T-helper 1 cell treated with Interleukin-12 subunit alpha and Interleukin-12 subunit beta and Interleukin-4 antibody, amounts not matched to agents 30 ng/mL and 1 ng/mL, for 36 hours (primary cell): ENCODE measurements around the gene TPT1. TPM values are rescaled to one million over a fixed set of nuclear protein-coding genes. Genes with fewer than 3 reads are reported as not detected.
"Not testable (repeated sequence)": the region's sequence is repeated elsewhere in the genome, so short reads cannot be mapped to it uniquely, and the experiment has no call there.

Experiments used
- intact Hi-C: fragments of 100-400 bp; cut with micrococcal nuclease; formaldehyde crosslinking; loops from one replicate; pipeline ENCODE4 v1.15.1; 2024
- total RNA-seq: library from RNA; stranded (reverse); gene quantifications from 2 replicates; pipeline ENCODE4 v1.2.3, GENCODE V29; 2022

TPT1 gene
- total RNA-seq, 1 donor from 2014 or later: 4,192 TPM

- intact Hi-C loops: loop anchor here (5.0 kb wide), 1 partner anchor 1400 kb away; no protein-coding TSS in a partner anchor
Observed at GRCh38 chr13:45306966-45307365, 34.0 kb downstream of the TPT1 start.

GRCh38 chr13:45305079-45305478, 35.9 kb downstream of the TPT1 start:
- intact Hi-C loops: loop anchor here (5.0 kb wide), 1 partner anchor 1398 kb away; no protein-coding TSS in a partner anchor

GRCh38 chr13:45303866-45304265, 37.1 kb downstream of the TPT1 start:
- intact Hi-C loops: no loop called here

GRCh38 chr13:45303026-45303425, 38.0 kb downstream of the TPT1 start:
- intact Hi-C loops: no loop called here

DNA sequence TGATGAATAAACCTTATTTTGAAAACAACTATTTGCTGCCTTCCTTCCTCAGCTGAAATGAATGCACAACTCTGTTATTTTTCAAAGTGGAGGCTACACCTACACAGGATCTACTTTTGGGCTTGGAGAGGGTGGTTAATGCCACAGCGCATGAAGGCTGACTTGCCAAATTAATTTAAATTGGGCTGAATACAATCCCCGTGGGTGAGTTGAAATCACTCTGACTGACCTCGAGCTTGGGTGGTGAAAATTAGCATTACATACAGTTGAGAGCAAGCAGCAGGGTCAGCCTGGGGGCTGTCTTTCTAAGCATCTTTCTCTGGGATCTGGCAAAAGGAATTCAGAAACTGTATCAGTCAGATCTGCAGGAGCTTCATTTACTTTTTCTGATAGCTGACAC, 38.5 kb downstream of the TPT1 start:
- intact Hi-C loops: no loop called here

DNA sequence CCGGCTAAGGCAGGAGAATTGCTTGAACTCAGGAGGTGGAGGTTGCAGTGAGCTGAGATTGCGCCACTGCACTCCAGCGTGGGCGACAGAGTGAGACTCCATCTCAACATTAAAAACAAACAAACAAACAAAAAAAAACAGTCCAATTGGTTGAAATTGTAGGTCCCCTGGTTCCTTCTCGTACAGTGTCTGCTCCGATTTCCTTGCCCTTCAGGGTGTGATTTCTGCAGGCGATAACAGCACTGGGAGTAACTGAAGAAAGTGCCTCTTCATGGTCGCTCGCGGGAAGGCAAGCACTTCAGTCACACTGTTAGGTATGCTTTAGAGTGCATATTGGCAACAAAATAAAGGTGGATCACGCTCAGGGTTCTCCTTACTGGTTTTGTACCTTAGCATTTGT, 39.7 kb downstream of the TPT1 start:
- intact Hi-C loops: no loop called here

GRCh38 chr13:45300190-45300985, 40.6 kb downstream of the TPT1 start:
- intact Hi-C loops: no loop called here

DNA sequence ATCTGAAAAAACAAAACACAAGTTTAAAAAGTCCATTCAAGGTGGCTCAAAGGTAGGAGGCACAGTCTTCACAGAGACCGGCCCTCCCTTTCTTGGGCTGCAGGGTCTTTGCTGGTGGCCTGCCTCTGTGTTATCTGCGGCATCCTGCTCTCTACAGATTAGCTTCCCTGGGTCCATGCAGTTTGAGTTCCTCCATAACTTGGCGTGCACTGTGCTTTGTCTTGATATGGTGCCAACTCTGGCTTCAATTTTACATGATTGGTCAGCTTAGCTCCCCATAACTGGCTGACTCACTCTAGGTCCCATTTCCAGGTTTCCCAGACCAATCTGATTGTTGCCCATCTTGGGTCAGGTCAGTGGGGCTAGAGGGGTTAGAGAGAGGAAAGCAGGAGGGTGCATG, 41.8 kb downstream of the TPT1 start:
- intact Hi-C loops: no loop called here

GRCh38 chr13:45298550-45298949, 42.4 kb downstream of the TPT1 start:
- intact Hi-C loops: not testable (repeated sequence)

DNA sequence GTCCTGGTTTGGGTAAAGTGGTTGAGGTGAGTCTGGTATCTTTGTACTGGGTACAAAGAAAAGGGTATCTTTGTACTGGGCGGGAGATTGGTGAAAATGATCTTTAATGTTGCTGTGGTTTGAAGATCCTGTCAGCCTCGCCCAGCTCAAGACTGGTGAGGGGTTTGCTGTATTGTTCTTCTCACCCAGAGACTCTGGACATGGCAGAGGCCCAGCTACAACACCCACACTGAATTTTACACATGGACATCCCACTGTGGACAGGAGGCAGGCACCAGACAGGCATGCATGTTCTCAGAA, 42.8 kb downstream of the TPT1 start:
- intact Hi-C loops: no loop called here

DNA sequence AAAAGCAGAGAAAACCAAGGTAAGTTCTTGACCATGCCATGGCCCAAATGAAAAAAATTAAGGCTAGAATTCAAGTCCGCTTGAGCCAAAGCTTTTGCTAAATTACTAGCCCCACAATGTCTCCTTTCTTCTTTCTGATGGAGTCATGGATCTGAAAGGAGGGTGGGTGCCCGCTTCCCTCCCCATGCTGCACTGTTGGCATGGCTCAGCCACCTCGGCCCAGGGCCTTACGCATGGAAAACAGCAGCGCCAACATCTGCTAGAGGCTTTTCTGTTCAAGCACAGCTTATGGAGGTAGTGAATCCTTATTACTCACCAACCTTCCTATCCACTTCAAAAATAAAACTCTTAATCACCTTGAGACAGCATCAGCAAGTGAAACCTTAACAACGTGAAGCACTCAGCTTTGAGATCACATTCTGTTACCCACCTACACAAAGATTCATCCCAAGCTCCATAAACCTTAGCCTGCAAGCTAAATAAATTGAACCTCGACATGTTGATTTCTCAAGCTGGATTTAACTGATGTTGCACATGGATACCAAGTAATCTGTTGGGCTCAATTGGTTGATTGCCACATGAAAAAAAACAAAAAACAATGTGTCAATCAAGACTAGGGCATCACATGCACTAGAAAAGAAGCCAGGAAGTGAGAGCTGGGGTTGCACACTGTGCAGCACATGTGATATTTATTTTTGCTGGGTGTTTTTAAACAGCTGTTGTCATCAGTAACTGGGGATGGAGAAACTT, 43.4 kb downstream of the TPT1 start:
- intact Hi-C loops: loop anchor here (1.0 kb wide), 1 partner anchor 177 kb away; the partner anchor contains the start of gene GTF2F2

DNA sequence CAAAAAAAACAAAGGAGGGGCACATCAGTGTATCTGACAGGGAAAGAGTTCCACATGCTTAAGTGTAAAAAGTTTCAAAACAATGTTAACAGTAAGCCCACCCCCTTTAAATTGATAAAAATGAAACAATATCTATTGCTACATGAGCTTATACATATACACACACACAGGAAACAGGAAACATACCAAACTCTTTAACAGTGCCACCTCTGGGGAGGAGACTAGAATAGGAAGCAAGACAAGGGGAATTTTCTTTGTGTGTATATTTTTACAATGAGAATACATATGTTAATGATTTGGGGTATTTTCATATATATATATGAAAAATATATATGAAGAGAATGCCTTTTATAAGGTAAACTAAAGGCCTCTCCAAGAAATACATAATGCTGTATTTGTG, 44.7 kb downstream of the TPT1 start:
- intact Hi-C loops: loop anchor here (1.0 kb wide), 1 partner anchor 307 kb away; the partner anchor contains the start of genes GPALPP1 and NUFIP1

GRCh38 chr13:45295536-45295935, 45.4 kb downstream of the TPT1 start:
- intact Hi-C loops: no loop called here

GRCh38 chr13:45292176-45292575, 48.8 kb downstream of the TPT1 start:
- intact Hi-C loops: no loop called here

DNA sequence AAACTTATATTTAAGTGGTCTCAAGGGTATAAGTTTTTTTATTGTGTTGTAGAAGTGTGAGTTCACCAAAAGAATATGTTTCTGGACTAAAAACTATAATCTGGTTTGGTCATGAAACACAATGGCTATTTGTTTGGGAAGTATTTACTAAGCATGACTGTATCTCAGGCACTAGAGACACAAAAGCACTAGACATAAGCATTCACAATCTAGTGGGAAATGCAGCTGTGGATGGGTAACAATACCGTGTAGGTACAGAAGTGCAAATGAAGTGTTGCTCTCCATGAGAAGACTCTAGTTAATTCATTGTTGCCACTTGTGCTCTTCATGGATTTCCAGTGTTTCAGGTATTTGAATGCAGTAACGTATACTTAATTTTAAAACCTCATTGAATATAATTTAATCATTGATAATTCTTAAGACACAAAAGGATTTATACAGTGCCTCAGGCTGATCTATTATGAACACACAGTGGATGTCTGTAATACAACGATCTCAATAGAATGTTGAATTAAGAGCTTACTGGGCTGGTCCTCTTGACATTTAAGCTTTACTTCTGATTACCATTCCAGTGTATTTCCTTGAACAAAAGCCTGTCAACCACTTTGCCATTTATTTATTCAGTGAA, 50.9 kb downstream of the TPT1 start:
- intact Hi-C loops: no loop called here

Other genes starting within 250 kb of the TPT1 start
- 16.9 and 21.1 TPM in 2 replicates for gene GTF2F2, start 220.7 kb downstream of the TPT1 start, total RNA-seq
- not detected in 2 replicates for gene KCTD4, start 140.1 kb downstream of the TPT1 start, total RNA-seq
- 22.6 and 26.7 TPM in 2 replicates for gene SLC25A30, start 77.2 kb upstream of the TPT1 start, total RNA-seq
- gene COG3, start 123.8 kb upstream of the TPT1 start, total RNA-seq: 28.2 and 29.1 TPM in 2 replicates